Cerebellar nuclear complex (tissue), 1 donor: ENCODE data around the gene UBE2C.

Experiments
- DNase-seq, 2 experiments: peaks; one replicate each; lab custom pipeline; 2025; lab: John Stamatoyannopoulos, UW

UBE2C gene

DNA sequence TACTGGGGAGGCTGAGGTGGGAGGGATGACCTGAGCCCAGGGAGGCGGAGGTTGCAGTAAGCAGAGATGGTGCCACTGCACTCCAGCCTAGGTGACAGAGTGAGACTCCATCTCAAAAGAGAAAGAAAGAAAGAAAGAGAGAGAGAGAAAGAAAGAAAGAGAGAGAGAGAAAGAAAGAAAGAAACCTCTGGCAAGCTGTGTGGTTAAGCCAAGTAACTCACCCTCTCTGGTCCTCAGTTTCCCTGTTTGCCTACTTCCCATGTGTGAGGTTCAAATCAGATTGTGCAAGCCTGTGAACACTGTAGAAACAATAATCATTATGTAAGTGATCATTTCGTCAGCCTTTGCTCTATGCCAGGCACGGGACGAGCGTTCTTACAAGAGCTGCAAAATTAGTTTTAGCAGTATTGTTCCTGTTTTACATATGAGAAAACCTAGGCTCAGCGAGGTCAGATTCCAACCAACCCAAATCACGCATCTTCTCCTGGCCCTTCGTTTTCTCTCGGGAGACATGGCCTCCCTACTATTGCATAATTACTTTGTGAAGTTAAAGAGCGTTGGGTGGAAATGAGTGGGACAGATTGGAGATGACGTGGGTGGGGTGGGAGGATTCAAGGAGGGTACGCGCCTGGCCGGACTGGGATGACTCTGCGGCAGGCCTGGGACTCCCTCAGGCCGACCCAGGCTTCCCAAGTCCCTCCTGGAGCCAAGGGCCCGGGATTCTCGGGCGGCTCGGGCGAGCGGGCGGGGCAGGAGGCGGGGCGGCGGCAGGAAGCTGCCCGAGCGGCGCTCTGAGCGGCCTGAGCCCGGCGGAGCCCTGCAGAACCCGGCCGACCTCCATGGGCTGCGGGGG, 20.8 kb downstream of the UBE2C start, which contains the start of gene SNX21:
TSS of gene SNX21 (plus strand) at position 770 of the 853 bp plus-strand sequence. CDS start 121 bp downstream, outside the sequence.
- DNase-seq, result peak in 1 of 2 experiments; percentile 14

DNA sequence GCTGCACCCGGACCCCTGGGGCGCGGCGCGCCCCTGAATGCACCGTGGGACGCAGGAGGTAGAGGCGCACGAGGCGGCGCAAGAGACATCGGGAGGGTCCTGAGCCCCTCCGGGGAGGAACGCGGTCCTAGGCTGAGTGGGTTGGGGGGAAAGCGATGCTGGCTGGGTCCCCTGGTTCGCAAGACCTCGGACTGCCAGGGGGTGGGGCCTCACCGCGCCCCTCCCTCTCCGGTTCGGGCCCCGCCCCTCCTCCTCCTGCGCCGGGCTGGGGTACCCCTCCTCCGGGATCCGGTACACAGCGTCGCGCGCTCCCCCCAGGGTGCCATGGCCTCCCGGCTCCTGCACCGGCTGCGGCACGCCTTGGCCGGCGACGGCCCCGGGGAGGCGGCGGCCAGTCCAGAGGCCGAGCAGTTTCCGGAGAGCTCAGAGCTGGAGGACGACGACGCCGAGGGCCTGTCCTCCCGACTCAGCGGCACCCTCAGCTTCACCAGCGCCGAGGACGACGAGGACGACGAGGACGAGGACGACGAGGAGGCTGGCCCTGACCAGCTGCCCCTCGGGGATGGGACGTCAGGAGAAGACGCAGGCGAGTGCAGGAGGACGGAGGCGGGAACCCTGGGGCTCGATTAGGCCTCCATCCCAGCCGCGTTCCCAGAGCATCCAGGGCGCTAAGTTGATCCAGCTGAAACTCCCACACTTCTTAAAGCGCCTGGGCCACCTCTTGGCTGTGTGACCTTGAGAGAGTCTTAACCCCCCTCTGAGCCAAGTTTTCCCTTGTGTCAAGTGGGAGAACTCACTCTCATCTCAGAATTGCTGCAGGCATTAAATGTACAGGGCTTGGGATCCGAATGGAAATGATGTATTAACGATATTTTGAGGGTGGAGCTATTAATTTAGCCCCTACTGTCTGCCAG, 21.7 kb downstream of the UBE2C start:
- peak in 1 of 2 experiments; percentile 48 for DNase-seq

DNA sequence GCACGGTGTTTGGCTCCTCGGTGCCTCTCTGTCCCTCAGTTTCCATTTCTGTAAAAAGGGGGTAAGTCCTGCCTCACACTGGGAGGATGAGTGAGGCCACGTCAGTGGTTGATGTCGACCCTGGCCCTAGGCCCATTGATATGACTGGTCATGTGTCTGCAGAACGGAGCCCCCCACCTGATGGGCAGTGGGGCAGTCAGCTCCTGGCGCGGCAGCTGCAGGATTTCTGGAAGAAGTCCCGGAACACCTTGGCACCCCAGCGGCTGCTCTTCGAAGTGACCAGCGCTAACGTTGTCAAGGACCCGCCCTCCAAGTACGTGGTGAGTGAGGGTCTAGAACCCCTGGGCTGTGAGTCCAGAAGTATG, 22.3 kb downstream of the UBE2C start:
- DNase-seq, result no peak

DNA sequence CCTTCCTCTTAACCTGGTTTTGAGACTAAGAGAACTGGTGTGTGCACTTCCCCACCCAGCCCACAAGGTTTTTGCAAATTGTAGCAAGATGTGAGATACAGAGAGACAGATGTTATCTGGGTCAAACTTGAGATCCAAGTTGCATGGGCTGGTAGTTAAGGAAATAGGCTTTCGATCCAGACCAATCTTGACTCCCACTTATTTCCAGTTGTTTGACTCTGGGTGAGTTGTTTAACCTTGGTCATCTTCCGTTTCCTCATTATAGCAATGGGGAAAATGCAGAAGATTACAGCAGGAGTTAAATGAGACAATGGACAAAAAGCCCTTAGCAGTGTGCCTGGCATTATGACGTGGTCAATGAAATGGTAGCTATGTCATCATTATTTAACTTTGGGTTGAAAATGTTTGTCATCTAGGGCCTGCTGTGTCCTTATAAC, 22.9 kb downstream of the UBE2C start:
- DNase-seq, result no peak

DNA sequence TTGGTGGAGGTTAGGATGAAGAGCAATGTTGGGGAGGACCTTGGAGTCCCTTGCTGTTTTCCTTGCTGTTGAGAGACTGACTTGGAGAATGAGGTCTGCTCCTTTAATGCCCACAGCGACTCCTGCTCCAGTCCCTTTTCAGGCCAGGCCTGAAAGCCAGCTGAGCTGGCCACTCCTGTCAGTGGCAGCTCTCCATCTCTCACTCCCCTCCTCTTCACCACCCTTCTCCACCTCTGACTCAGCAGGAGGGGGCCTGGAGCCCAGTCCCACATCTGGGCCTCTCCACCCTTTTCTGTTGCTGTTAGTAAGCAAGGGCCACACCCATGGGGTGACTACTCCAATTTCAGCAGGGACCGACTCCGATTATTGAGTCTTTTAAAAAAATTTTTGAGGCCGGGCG, 23.4 kb downstream of the UBE2C start:
- DNase-seq, result no peak

DNA sequence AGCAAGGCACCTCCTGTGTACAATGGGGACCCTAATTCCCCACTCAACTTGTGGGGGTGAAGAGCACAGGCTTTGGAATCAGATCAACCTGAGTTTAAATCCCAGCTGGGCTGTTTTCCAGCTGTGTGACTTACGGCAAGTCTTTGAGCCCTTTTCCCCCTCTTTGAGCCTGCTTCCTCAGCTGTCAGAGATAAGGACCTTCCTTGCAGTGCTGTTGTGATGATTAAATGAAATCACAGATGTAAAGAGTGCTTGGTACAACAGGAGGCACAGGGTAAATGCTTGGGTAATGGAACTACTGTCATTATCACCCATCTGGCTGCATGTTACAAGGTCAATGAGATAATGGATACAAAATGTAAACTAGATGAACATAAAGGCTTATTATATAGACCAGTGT, 24.4 kb downstream of the UBE2C start:
- no peak for DNase-seq

DNA sequence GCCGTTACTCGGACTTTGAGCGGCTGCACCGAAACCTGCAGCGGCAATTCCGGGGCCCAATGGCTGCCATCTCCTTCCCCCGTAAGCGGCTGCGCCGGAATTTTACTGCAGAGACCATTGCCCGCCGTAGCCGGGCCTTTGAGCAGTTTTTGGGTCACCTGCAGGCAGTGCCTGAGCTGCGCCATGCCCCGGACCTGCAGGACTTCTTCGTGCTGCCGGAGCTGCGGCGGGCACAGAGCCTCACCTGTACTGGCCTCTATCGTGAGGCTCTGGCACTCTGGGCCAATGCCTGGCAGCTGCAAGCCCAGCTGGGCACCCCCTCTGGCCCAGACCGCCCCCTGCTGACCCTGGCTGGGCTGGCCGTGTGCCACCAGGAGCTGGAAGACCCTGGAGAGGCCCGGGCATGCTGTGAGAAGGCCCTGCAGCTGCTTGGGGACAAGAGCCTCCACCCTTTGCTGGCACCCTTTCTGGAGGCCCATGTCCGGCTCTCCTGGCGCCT, 28.3 kb downstream of the UBE2C start:
- DNase-seq, result no peak

DNA sequence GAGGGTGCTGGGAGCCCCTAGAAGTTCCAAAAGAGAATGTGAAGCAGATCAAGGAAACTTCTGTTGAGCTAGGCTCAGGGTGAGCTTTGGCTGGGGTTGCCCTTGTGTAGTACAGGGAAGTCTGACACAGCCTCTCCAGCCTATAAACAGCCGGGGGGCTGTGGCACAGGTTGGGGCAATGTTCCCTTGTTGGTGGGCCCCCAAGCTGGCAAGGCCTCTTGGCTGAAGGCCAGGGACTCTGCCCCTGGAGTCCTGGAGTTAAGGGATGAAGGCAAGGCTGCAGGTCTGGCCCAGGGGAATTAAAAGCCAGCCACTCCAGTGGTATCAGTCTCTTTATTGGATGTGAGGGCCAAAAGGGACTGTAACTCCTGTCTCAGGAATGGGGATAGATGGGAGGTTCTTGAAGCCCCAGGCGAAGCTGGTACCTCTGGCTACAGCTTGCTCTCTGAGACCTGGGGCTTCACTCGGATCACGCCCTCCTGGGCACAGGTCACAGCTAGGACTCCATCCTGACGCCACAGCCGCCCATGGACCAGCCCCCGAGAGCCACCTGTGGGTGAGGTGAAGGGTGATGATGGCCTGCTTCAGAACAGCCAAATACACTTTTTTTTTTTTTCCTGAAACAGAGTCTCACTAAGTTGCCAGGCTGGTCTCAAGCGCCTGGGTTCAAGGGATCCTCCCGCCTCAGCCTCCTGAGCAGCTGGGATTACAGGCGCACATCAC, 29.1 kb downstream of the UBE2C start:
- DNase-seq, result no peak

DNA sequence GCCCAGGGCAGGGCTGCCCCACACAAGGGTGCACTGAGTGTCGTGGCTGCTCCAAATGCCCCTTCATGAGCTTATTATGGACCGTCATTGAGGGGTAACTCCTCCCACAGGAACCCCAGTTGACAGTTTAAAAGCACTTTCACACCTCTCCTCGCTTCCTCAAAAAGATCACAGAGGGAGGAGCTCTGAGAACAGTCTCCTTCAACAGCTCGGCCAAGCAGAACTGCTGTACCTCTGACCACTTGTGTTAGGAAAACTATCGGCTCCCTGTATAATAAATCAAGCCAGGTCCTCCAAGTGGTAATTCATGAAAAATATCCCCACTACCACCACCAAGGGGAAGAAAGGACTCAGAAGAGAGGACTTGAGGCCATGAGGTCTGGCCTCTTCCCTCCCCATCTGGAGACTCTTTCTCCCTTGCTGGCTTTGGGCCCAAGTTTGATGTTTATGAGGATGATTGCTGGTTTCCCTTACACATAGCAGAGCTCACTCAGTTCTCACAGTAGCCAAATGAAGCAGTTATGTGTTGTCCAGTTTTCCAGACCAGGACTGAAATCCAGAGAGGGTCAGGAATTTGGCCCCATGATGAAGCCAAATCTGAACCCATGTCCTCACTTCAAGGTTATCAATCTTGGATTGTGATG, 29.8 kb downstream of the UBE2C start:
- DNase-seq, result no peak

DNA sequence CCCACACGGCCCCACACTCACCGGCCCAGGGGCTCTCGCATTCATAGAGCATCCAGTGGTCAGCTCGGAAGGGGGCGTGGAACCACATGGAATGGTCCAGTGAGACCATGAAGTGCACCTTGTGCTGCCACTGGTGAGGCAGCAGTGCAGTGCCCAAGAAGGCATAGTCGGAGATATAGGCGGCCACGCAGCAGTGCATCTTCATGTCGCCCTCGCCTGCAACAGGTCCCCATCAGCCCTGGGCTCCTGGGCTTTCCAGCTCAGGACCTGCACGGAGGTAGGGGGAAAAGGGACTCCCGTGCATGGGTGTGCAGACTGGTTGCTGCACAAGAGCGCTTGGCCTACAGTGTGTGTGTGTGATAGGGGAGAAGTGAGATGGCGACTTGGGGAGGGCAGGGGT, 31.1 kb downstream of the UBE2C start:
- no peak for DNase-seq

DNA sequence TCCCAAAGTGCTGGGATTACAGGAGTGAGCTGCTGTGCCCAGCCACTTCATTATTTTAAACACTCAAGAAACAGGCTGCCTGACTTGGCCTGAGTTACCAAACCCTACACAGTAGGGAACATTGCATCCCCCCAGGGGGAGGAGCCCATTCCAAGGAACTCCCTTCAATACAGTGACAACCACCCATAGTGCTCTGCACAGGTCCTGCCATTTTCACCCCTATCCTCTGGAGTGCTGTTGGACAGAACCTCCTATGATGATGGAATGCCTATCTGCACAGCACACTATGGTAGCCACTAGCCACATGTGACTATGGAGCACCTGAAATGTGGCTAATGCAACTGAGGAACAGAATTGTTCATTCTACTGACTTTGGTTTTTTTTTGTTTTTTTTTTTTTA, 33.0 kb downstream of the UBE2C start:
- DNase-seq, result no peak

DNA sequence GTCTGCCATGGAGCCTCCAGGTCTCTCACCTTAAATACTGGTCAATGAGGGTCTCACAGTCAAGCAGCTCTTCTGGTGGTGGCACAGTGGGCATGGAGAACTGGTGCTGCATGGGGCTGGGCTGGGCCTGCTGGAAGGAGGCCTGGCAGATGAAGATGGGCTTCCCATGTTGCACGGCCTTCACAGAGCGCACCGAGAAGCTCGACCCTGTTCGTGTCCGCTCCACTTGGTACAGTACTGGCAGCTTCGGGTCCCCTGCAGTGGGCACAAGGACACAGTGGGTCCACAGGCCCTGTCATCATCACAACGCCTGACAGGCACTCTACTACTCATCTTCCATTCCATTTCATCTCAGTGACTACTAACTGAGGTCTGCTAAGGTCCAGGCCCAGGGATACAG, 36.0 kb downstream of the UBE2C start:
- DNase-seq, result no peak

DNA sequence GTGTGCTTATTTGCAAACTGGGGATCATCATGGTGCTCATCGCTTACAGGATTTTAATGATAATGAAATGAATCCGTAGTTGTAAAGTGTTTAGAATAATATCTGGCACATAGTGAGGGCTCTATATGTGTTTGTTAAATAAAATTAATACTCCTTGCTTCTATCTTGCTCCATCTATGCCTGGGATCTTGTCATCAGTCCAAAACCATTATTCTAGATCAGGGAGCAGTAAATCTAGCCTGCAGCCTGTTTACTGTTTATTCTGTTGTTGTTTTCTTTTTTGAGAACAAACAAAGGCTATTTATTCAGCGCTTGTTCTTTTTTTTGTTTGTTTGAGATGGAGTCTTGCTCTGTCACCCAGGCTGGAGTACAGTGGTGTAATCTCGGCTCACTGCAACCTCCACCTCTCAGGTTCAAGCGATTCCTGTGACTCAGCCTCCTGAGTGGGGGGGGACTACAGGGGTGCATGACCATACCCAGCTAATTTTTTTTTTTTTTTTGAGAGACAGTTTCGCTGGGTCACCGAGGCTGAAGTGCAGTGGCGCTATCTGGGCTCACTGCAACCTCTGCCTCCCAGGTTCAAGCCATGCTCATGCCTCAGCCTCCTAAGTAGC, 36.6 kb downstream of the UBE2C start:
- DNase-seq, result no peak

DNA sequence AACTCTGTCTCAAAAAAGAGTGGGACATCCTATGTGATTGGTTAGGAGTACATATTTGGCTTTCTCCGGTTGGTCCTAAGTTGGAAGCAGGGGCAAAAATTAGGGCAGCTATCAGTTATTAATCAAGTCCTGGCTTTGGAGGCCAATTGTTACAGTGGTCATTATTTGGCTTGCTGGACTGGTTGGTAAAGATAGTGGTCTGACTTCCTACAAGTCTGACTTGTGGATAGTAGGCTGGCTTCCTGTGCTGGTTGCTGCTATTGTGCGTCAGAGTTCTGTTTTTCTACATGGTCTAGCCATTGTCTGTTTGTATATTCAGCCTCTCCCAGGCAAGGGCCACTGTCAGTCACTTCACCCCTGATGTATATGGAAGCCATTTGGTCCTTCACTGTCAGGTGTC, 37.8 kb downstream of the UBE2C start:
- DNase-seq, result no peak

DNA sequence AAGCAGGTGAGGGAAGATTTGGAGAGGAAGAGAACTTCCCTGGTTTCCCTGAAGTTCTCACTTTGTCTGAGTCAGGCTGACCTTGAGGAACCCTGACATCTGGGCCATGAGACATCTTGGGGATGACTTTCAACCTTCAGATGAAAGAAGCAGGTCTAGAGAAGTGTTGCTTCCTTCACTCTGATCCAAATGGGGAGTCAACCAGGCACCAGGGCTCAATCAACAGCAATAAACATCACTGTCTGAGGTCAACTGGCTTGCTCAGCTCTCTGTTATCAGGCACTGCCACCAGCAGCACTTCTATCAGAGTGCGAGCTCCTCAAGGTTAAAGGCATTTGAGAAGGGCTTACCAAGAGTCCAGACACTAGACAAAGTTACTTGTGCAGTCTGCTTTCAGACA, 38.5 kb downstream of the UBE2C start:
- DNase-seq, result no peak

DNA sequence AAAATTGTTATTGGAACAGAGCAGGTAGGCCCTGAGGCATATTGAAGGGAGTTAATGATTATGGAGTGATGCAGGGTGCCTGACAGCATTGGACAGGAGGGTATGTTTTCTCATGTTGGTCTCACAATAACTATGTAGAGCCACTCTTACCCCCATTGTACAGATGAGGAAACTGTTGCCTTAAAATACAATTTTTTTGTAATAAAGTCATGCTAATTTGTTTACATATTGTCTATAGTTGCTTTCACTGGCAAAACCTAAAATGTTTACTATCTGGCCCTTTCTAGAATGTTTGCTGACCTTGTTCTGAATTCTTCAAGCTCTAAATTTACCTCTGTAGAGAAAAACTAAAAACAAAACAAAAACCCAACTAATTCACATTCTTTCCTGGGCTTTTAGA, 39.1 kb downstream of the UBE2C start:
- no peak for DNase-seq

DNA sequence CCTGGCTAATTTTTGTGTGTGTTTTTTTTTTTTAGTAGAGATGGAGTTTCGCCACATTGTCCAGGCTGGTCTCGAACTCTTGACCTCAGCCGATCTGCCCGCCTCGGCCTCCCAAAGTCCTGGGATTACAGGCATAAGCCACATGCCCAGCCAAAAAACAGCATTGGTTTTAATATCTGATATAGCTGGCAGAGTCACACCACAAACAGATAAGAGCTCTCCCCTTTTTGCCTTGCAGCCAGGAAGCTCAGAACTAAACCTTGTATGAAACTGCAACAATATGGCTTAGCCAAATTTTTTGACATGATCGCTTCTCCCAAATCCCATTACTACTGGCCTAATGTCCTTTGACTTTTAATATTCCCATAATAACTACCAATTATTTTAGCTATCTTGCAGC, 39.9 kb downstream of the UBE2C start:
- DNase-seq, result no peak

DNA sequence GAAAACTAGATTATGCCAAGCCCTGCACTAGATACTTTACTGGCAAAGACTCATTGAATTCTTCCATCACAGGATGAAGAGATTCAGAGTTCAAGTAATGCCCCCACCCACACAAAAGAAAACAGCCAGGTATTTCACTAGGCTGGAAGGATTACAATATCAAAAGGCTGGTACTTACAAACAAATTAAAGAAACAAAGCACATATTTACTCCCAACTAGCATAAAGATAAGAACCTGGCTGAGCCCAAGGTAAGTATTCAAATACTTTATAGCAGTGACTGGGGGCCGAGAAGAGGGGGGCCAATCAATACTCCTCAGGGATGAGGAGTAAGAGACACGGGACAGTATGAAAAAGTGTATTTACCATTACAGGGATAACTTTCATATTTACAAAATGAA, 41.0 kb downstream of the UBE2C start:
- DNase-seq, result no peak

DNA sequence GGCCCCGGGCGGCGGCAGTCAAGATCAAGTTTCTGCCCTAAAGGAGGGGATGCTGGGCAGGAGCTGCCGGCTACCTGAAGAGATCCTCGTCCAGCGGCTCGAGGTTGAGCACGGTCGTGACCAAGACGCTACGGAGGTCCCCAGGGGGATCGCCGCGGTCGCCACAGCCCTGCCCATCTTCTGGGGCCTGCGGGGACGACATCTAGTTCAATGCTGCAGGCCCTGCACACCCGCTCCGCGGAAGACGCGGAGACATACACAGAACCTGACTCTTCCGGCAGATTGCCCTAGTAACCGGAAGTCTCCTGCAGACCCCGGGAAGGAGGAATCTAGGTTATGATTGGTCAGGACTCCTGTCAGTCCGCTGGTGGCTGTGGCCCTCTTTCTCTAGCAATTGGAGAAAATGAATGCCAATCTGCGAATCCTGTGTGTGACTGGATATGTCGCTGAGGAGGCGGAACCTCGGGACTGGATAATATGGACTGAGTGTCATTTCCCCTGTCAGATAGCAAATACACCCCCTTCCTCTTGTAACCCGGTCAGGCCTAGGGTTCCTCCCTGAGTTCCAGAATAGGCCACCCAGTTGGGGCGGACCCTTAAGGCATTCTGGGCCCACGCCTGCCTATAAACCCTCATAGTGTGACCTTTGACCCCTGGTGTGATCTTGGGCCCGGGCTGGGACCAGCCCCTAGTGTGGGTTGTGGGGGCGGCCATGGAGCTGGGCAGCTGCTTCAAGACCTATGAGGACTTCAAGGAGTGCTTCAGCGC, 44.9 kb downstream of the UBE2C start, which contains the start of the genes ACOT8 and ZSWIM3:
TSS of gene ACOT8 (minus strand) at position 279 of the 768 bp plus-strand sequence. CDS start at position 202, 77 bp downstream.
TSS of gene ZSWIM3 (plus strand) at position 501 of the 768 bp plus-strand sequence. CDS start at position 713, 212 bp downstream.
- peak; percentile 92 to 98 for DNase-seq

DNA sequence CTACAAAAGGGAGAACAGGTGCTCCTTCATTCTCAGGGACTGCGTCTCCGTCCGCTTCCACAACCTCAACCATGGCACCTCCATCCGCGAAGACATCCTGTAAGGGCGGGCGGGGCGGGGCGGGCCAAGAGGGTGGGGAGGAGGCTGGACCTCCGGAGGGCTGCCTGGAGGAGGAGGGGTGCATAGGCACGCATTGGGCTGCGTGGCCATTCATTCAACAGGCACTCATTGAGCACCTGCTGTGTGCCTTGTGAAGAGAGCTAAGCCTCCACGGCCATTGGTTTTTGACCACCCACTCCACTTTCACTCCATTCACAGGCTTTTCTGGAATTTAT, 45.4 kb downstream of the UBE2C start:
- DNase-seq, result no peak
